MG63 (cell line): ENCODE results near the gene SPAM1. TPM values are rescaled to one million over a fixed set of nuclear protein-coding genes. Genes with fewer than 3 reads are reported as not detected.
"Not testable (repeated sequence)": the region's sequence is repeated elsewhere in the genome, so short reads cannot be mapped to it uniquely, and the experiment has no call there.

Experiments
- DNase-seq: peaks from one replicate; pipeline ENCODE4 v3.0.0-alpha.2; 2020
- H3K27me3 ChIP-seq: fragments of 250-450 bp; sonication (Bioruptor Pico); 2 replicates; pipeline ENCODE4 v1.5.1; 2020; ENCODE audit warnings: mild to moderate bottlenecking, moderate library complexity
- H3K36me3 ChIP-seq: fragments of 250-450 bp; sonication (Bioruptor Pico); 2 replicates; pipeline ENCODE4 v1.5.1; 2020; ENCODE audit warnings: mild to moderate bottlenecking, moderate library complexity
- H3K4me3 ChIP-seq: fragments of 250-450 bp; sonication (Bioruptor Pico); 2 replicates; pipeline ENCODE4 v1.5.1; 2020; ENCODE audit warnings: mild to moderate bottlenecking, moderate library complexity
- H3K9me3 ChIP-seq: fragments of 250-450 bp; sonication (Bioruptor Pico); 2 replicates; pipeline ENCODE4 v1.5.1; 2020; ENCODE audit warnings: mild to moderate bottlenecking, moderate library complexity
- total RNA-seq: library from RNA; depleted of rRNA; stranded (reverse); fragments of >200 nt; shearing (Covaris generic); gene quantifications from 2 replicates; pipeline ENCODE4 v1.2.3, GENCODE V29; 2014; ENCODE audit warnings: low replicate concordance; rRNA removed

Gene SPAM1
- not detected in 2 replicates for total RNA-seq

- no peaks in the 10 kb centered on the region for H3K36me3 ChIP-seq
- no peaks in the 10 kb centered on the region for H3K27me3 ChIP-seq
- no peak for DNase-seq
- no peak within 1 kb of the TSS for H3K4me3 ChIP-seq
- H3K9me3 ChIP-seq, result no peaks in the 10 kb centered on the region
These were observed at the start of gene SPAM1 for GRCh38 chr7:123924941-123925340. Gene SPAM1, plus strand, starts transcription at chr7:123925241. Its CDS starts 28,330 bp downstream, at chr7:123953571.

GRCh38 chr7:123876557-123877256 lies 48.3 kb upstream of the SPAM1 start:
- Histone ChIP-seq H3K27me3 (no peaks in the 10 kb centered on the region), H3K4me3 (no peak overlapping the region), H3K9me3 (no peaks in the 10 kb centered on the region)

GRCh38 chr7:123879628-123880027 lies 45.4 kb upstream of the SPAM1 start:
- no peaks in the 10 kb centered on the region for H3K27me3 ChIP-seq
- no peak overlapping the region for H3K4me3 ChIP-seq
- DNase-seq, result no peak
- H3K36me3 ChIP-seq, result no peaks in the 10 kb centered on the region
- H3K9me3 ChIP-seq, result no peaks in the 10 kb centered on the region

More at GRCh38 chr7:123876557-123877256, 48.3 kb upstream of the SPAM1 start:
- H3K36me3 ChIP-seq, result no peaks in the 10 kb centered on the region
- DNase-seq, result no peak

- H3K36me3 ChIP-seq, result no peaks in the 10 kb centered on the region
- H3K4me3 ChIP-seq, result no peak overlapping the region
- no peaks in the 10 kb centered on the region for H3K9me3 ChIP-seq
- no peaks in the 10 kb centered on the region for H3K27me3 ChIP-seq
- DNase-seq, result no peak
These were observed 43.7 kb upstream of the SPAM1 start for GRCh38 chr7:123881300-123881699.

GRCh38 chr7:123883154-123883553 lies 41.9 kb upstream of the SPAM1 start:
- Histone ChIP-seq H3K9me3 (no peaks in the 10 kb centered on the region), H3K4me3 (no peak overlapping the region), H3K36me3 (no peaks in the 10 kb centered on the region), H3K27me3 (no peaks in the 10 kb centered on the region)
- no peak for DNase-seq

- Histone ChIP-seq H3K9me3 (no peaks in the 10 kb centered on the region), H3K4me3 (no peak overlapping the region), H3K27me3 (no peaks in the 10 kb centered on the region), H3K36me3 (no peaks in the 10 kb centered on the region)
- DNase-seq, result no peak
These were observed 36.8 kb upstream of the SPAM1 start for GRCh38 chr7:123888192-123888591.

- H3K27me3 ChIP-seq, DNase-seq, H3K36me3 ChIP-seq, H3K9me3 ChIP-seq, H3K4me3 ChIP-seq: not testable (repeated sequence)
These were observed 30.3 kb upstream of the SPAM1 start for GRCh38 chr7:123894753-123895152.

GRCh38 chr7:123901101-123901500 lies 23.9 kb upstream of the SPAM1 start:
- Histone ChIP-seq H3K27me3 (no peaks in the 10 kb centered on the region), H3K36me3 (no peaks in the 10 kb centered on the region), H3K9me3 (no peaks in the 10 kb centered on the region), H3K4me3 (no peak overlapping the region)
- DNase-seq, result no peak

GRCh38 chr7:123905714-123906113 lies 19.3 kb upstream of the SPAM1 start:
- Histone ChIP-seq H3K9me3 (no peaks in the 10 kb centered on the region), H3K4me3 (no peak overlapping the region), H3K36me3 (no peaks in the 10 kb centered on the region), H3K27me3 (no peaks in the 10 kb centered on the region)
- no peak for DNase-seq

- no peaks in the 10 kb centered on the region for H3K36me3 ChIP-seq
- no peak for DNase-seq
- no peak overlapping the region for H3K4me3 ChIP-seq
- no peaks in the 10 kb centered on the region for H3K27me3 ChIP-seq
- no peaks in the 10 kb centered on the region for H3K9me3 ChIP-seq
These were observed 8.8 kb upstream of the SPAM1 start for GRCh38 chr7:123916240-123916724.

GRCh38 chr7:123917878-123918277 lies 7.2 kb upstream of the SPAM1 start:
- H3K4me3 ChIP-seq, result no peak overlapping the region
- no peaks in the 10 kb centered on the region for H3K36me3 ChIP-seq
- no peaks in the 10 kb centered on the region for H3K9me3 ChIP-seq
- no peak for DNase-seq
- no peaks in the 10 kb centered on the region for H3K27me3 ChIP-seq

GRCh38 chr7:123918309-123918708 lies 6.7 kb upstream of the SPAM1 start:
- Histone ChIP-seq H3K9me3 (no peaks in the 10 kb centered on the region), H3K27me3 (no peaks in the 10 kb centered on the region), H3K36me3 (no peaks in the 10 kb centered on the region), H3K4me3 (no peak overlapping the region)
- no peak for DNase-seq

- Histone ChIP-seq H3K27me3 (no peaks in the 10 kb centered on the region), H3K9me3 (no peaks in the 10 kb centered on the region), H3K36me3 (no peaks in the 10 kb centered on the region), H3K4me3 (no peak overlapping the region)
- no peak for DNase-seq
These were observed 1.4 kb upstream of the SPAM1 start for GRCh38 chr7:123923599-123923998.

- no peak for DNase-seq
- no peaks in the 10 kb centered on the region for H3K36me3 ChIP-seq
- no peak overlapping the region for H3K4me3 ChIP-seq
- no peaks in the 10 kb centered on the region for H3K9me3 ChIP-seq
- no peaks in the 10 kb centered on the region for H3K27me3 ChIP-seq
These were observed 4.1 kb downstream of the SPAM1 start for GRCh38 chr7:123929107-123929506.

GRCh38 chr7:123929655-123930054 lies 4.6 kb downstream of the SPAM1 start:
- H3K36me3 ChIP-seq, result no peaks in the 10 kb centered on the region
- DNase-seq, result no peak
- H3K27me3 ChIP-seq, result no peaks in the 10 kb centered on the region
- no peaks in the 10 kb centered on the region for H3K9me3 ChIP-seq
- H3K4me3 ChIP-seq, result no peak overlapping the region

- Histone ChIP-seq H3K27me3 (no peaks in the 10 kb centered on the region), H3K9me3 (no peaks in the 10 kb centered on the region), H3K4me3 (no peak overlapping the region), H3K36me3 (no peaks in the 10 kb centered on the region)
- DNase-seq, result no peak
These were observed 10.7 kb downstream of the SPAM1 start for GRCh38 chr7:123935436-123936381.

- DNase-seq, result no peak
- H3K36me3 ChIP-seq, result no peaks in the 10 kb centered on the region
- H3K27me3 ChIP-seq, result no peaks in the 10 kb centered on the region
- no peaks in the 10 kb centered on the region for H3K9me3 ChIP-seq
- no peak overlapping the region for H3K4me3 ChIP-seq
These were observed 11.3 kb downstream of the SPAM1 start for GRCh38 chr7:123936388-123936787.
